ENCODE results near the gene MUC5AC.

The MUC5AC gene

DNA sequence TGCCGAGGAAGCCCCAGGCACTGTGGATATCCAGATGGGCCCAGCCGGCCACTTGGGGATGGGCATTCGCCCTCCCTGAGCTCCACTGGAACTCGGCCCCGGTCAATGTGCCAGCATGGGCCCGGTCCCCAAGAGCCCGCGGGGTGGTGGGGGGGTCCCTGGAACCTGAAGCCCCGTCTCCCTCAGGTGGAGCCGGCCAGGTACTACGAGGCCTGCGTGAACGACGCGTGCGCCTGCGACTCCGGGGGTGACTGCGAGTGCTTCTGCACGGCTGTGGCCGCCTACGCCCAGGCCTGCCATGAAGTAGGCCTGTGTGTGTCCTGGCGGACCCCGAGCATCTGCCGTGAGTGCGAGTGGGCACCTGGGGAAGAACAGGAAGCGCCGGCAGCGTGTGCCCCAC lies 21.2 kb downstream of the MUC5AC start:
- TF ChIP-seq, protein P1, sequence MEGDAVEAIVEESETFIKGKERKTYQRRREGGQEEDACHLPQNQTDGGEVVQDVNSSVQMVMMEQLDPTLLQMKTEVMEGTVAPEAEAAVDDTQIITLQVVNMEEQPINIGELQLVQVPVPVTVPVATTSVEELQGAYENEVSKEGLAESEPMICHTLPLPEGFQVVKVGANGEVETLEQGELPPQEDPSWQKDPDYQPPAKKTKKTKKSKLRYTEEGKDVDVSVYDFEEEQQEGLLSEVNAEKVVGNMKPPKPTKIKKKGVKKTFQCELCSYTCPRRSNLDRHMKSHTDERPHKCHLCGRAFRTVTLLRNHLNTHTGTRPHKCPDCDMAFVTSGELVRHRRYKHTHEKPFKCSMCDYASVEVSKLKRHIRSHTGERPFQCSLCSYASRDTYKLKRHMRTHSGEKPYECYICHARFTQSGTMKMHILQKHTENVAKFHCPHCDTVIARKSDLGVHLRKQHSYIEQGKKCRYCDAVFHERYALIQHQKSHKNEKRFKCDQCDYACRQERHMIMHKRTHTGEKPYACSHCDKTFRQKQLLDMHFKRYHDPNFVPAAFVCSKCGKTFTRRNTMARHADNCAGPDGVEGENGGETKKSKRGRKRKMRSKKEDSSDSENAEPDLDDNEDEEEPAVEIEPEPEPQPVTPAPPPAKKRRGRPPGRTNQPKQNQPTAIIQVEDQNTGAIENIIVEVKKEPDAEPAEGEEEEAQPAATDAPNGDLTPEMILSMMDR (IDR thresholded peaks at IDR 0.05) = no peak

DNA sequence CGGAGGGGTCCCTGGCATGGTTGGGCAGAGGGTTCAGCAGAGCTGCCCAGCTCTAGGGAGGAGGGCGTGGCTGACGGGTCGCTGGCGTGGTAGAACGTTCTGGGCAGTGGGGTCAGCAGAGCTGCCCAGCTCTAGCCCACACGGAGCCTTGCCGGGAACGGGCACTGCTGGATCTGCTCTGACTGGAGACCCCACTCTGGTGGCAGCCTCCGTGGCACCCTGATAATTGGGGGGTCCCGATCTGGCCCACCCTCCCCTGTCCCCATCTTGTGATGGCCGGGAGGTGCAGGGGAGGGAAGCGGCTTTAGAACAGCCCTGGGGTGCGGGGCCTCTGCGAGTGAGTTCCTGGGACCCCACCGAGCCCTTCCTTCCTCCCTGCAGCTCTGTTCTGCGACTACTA lies 21.9 kb downstream of the MUC5AC start:
- TF ChIP-seq, protein P1 (IDR thresholded peaks at IDR 0.05) = no peak

DNA sequence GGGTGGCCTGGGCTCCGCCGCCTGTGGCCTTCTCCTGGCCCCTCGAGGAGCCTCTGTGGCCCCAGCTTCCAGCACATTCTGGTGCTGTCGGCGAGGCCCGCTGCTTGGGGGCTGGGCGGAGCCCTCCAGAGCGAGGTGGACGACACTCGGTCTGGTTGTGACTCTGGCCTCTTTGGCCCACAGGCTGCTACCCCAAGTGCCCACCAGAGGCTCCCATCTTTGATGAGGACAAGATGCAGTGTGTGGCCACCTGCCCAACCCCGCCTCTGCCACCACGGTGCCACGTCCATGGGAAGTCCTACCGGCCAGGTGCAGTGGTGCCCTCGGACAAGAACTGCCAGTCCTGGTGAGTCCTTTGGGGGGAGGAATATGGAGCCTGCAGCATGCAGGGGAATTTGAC lies 22.4 kb downstream of the MUC5AC start:
- TF ChIP-seq, protein P1 (IDR thresholded peaks at IDR 0.05) = no peak

DNA sequence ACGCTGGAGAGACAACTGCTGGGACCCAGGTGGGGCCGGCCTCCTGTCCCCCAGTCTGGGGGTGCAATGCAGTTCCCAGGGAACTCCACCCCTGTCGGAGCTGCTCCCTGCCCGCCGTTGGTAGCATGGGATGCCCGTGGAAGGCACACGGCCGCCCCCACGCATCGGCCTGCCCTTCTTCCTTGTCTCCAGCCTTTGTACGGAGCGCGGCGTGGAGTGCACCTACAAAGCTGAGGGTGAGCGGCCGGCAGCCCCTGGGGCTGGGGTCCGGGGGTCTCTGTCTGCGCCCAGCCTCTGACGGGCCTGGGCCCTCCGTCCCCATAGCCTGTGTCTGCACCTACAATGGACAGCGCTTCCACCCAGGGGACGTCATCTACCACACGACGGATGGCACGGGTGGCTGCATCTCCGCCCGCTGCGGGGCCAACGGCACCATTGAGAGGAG lies 23.2 kb downstream of the MUC5AC start:
- TF ChIP-seq, protein P1 (IDR thresholded peaks at IDR 0.05) = no peak

GRCh38 chr11:1181420-1181819 lies 23.7 kb downstream of the MUC5AC start:
- TF ChIP-seq, protein P1 (IDR thresholded peaks at IDR 0.05) = no peak

DNA sequence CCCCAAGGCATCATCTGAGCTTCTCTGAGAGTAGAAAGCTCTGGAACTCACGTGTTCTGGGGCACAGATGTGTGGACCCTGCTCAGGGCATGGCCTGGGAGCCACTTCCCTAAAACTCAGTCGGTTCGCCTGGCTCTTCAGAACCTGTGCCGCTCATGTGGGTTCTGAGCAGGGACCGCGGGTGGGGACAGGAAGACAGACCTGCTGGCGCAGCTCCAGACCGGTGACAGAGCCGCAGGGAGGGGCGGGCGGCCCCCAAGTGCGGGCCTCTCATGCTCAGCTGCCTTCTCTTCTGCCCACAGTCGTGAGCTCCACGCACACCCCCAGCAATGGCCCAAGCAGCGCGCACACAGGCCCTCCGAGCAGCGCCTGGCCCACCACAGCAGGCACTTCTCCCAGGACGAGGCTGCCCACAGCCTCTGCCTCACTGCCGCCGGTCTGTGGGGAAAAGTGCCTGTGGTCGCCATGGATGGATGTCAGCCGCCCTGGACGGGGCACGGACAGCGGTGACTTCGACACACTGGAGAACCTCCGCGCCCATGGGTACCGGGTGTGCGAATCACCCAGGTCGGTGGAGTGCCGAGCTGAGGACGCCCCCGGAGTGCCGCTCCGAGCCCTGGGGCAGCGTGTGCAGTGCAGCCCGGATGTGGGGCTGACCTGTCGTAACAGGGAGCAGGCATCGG lies 24.2 kb downstream of the MUC5AC start:
- TF ChIP-seq, protein P1 (IDR thresholded peaks at IDR 0.05) = no peak

GRCh38 chr11:1192741-1193325 lies 35.1 kb downstream of the MUC5AC start:
- TF ChIP-seq, protein P1 (IDR thresholded peaks at IDR 0.05) = no peak

Data from LNCAP (cell line).